PFSK-1 (cell line): Measurements from ENCODE around the gene EIF3L.

Experiments used
- FOXP2 ChIP-seq: optimal IDR thresholded peaks from 2 replicates; pipeline ENCODE3; 2011; ENCODE audit warnings: borderline replicate concordance, control low read depth, inconsistent platforms; ENCODE audit not compliant: insufficient read depth; ENCODE audit errors: extremely low read length, extremely low read depth
- POLR2AphosphoS5 ChIP-seq: IDR thresholded peaks from 2 replicates; pipeline ENCODE4 v1.6.1; 2012; ENCODE audit warnings: low read depth, mild to moderate bottlenecking, control low read depth, low read length, moderate library complexity
- SIN3A ChIP-seq: IDR thresholded peaks from 2 replicates; pipeline ENCODE4 v1.6.1; 2012; ENCODE audit warnings: mild to moderate bottlenecking, low read length, moderate library complexity, borderline replicate concordance; ENCODE audit not compliant: insufficient read depth
- TAF1 ChIP-seq: IDR thresholded peaks from 2 replicates; pipeline ENCODE4 v1.6.1; 2012; ENCODE audit warnings: low read length, control low read depth, borderline replicate concordance; ENCODE audit not compliant: insufficient read depth
- TF ChIP-seq, protein P1 (sequence below), 2 experiments: IDR thresholded peaks; 2 replicates each; pipeline versions ENCODE4 v1.6.1 to v1.8.0; 2011 to 2012; ENCODE audit warnings: low read depth in 2 of 2, low read length in 2 of 2, control low read depth in 1 of 2, inconsistent platforms in 1 of 2, mild to moderate bottlenecking in 1 of 2, moderate library complexity in 1 of 2; ENCODE audit not compliant: insufficient read depth in 1 of 2

The EIF3L gene

DNA sequence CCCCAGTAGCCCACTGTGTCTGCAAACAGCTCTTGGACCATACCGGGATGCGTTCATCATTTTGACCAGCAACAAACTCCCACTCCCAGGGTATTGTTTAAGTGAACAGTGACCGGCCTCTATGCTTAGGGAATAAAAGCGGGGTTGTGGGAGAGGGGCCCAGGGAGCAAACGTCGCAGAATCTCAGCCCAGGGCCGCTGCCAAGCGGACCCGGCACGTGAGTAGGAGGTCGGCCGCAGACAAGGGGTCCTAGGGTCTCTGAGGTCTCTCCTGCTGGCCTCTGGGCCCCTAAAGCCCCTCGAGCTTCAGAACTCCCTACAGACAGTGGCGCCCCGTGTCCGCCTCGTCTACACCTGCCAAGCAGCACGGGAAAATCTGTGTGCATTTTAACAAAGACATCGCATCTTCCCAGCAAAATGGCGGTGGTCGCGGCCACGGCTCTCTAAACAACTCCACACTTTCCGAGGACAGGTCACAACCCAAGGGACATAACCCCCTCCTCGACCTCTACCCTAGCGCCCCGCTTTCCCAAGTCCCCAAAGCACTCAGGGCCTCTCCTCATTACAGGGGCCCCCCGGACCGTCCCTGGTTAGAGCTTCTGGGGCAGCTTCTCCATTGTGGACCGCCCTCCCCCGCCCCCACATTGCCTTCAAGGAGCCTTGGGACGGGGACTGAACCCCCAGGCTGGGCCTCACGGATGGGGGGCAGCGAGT is 45.4 kb upstream of the EIF3L start:
- no peak for TF ChIP-seq TAF1
- TF ChIP-seq, protein P1, sequence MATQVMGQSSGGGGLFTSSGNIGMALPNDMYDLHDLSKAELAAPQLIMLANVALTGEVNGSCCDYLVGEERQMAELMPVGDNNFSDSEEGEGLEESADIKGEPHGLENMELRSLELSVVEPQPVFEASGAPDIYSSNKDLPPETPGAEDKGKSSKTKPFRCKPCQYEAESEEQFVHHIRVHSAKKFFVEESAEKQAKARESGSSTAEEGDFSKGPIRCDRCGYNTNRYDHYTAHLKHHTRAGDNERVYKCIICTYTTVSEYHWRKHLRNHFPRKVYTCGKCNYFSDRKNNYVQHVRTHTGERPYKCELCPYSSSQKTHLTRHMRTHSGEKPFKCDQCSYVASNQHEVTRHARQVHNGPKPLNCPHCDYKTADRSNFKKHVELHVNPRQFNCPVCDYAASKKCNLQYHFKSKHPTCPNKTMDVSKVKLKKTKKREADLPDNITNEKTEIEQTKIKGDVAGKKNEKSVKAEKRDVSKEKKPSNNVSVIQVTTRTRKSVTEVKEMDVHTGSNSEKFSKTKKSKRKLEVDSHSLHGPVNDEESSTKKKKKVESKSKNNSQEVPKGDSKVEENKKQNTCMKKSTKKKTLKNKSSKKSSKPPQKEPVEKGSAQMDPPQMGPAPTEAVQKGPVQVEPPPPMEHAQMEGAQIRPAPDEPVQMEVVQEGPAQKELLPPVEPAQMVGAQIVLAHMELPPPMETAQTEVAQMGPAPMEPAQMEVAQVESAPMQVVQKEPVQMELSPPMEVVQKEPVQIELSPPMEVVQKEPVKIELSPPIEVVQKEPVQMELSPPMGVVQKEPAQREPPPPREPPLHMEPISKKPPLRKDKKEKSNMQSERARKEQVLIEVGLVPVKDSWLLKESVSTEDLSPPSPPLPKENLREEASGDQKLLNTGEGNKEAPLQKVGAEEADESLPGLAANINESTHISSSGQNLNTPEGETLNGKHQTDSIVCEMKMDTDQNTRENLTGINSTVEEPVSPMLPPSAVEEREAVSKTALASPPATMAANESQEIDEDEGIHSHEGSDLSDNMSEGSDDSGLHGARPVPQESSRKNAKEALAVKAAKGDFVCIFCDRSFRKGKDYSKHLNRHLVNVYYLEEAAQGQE (IDR thresholded peaks at IDR 0.05; ENCODE audit: insufficient read depth in 1 of 2, low read depth in 2 of 2, low read length in 2 of 2) = no peak
- TF ChIP-seq POLR2AphosphoS5 = no peak
- TF ChIP-seq FOXP2 = no peak
- no peak for TF ChIP-seq SIN3A

DNA sequence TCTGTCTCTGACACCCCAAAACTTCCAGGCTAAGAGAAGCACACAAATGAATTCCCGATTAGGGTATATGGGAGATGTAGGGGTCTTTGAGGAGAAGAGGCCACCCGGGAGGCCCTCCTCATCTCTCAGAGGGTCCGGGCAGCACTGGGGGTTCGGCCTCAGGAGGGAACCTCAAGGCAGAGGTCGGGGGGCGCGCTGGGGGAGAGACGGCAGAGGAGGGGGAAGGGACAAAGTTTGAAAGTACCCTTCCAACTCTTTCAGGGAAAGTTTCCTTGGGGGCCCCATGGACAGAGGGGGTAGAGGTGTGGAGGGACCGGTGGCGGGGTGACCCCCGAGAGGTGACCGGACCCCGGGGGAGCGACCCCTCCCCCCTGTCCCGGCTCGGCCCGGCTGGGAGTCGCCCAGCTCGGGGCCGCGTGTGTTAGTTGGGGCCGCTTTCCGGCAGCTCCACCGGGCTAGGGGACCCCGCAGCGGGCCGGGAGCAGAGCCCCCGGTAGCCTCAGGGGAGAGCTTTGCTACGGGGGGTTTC is 44.8 kb upstream of the EIF3L start:
- TF ChIP-seq TAF1 = no peak
- TF ChIP-seq FOXP2 = no peak
- no peak for TF ChIP-seq POLR2AphosphoS5
- no peak for TF ChIP-seq SIN3A
- TF ChIP-seq, protein P1 (IDR thresholded peaks at IDR 0.05; ENCODE audit: insufficient read depth in 1 of 2, low read depth in 2 of 2, low read length in 2 of 2) = no peak

GRCh38 chr22:37804881-37805809 is 44.1 kb upstream of the EIF3L start:
- peak; percentile 88 for TF ChIP-seq FOXP2
- peak; percentile 76; the same call in 1 of the 2 replicates for TF ChIP-seq TAF1
- TF ChIP-seq SIN3A = no peak
- TF ChIP-seq, protein P1 (IDR thresholded peaks at IDR 0.05; ENCODE audit: insufficient read depth in 1 of 2, low read depth in 2 of 2, low read length in 2 of 2) = no peak
- TF ChIP-seq POLR2AphosphoS5 = peak; percentile 92

- no peak; the same call in 1 of the 2 replicates for TF ChIP-seq POLR2AphosphoS5
- TF ChIP-seq TAF1 = no peak
Observed at GRCh38 chr22:37805810-37806277, 43.4 kb upstream of the EIF3L start.
